ENCODE measurements around the gene AKNAD1. TPM values are rescaled to one million over a fixed set of nuclear protein-coding genes. Genes with fewer than 3 reads are reported as not detected.

AKNAD1 gene
- polyA plus RNA-seq, 3 donors: not detected

GRCh38 chr1:108871050-108871724 is 14.3 kb upstream of the AKNAD1 start:
- Mint-ChIP-seq H3K27ac (no peak overlapping the region), H3K27me3 (ENCODE audit: low read depth in 3 of 3) (peaks cover 0 to 5% (median 0%) of the 10 kb centered on the region in 3 donors), H3K9me3 (peaks cover 0 to 2% (median 0%) of the 10 kb centered on the region in 7 donors), H3K4me3 (no peak overlapping the region), H3K4me1 (peaks cover 11% of the 10 kb centered on the region), H3K36me3 (no peaks in the 10 kb centered on the region)
- Histone ChIP-seq H3K9ac (ENCODE audit: insufficient read depth, low read length, poor library complexity, severe bottlenecking) (no peak overlapping the region), H3K4me3 (replicated peaks in 1 of 3; ENCODE audit: low read depth in 2 of 3, low read length in 3 of 3) (no peak overlapping the region), H4K20me1 (ENCODE audit: insufficient read depth, low read length) (no peaks in the 10 kb centered on the region), H3K79me2 (ENCODE audit: insufficient read depth, low read length) (no peaks in the 10 kb centered on the region), H3K9me3 (replicated peaks in 1 of 2; ENCODE audit: control insufficient read depth in 1 of 2, insufficient read depth in 1 of 2, low read length in 2 of 2) (no peaks in the 10 kb centered on the region), H2AFZ (ENCODE audit: insufficient read depth, low read depth, low read length, poor library complexity, severe bottlenecking) (no peak overlapping the region), H3K4me2 (replicated peaks; ENCODE audit: extremely low read depth, low read length, poor library complexity, severe bottlenecking) (no peak overlapping the region), H3K27ac (ENCODE audit: low read depth in 1 of 2, low read length in 2 of 2) (no peak overlapping the region), H3K27me3 (ENCODE audit: control insufficient read depth in 2 of 2, insufficient read depth in 2 of 2, low read length in 2 of 2) (no peaks in the 10 kb centered on the region), H3K36me3 (replicated peaks in 1 of 2; ENCODE audit: control insufficient read depth in 1 of 2, insufficient read depth in 2 of 2, low read length in 2 of 2) (no peaks in the 10 kb centered on the region), H3K4me1 (ENCODE audit: control insufficient read depth in 1 of 2, insufficient read depth in 2 of 2, low read length in 2 of 2) (peaks cover 6 to 7% of the 10 kb centered on the region in 2 donors)
- no CpG with 5 or more reads among the region's 5 CpGs for WGBS (ENCODE audit: insufficient coverage)
- peak in 1 of 3 donors; percentile 28 for DNase-seq
- TF ChIP-seq CTCF (IDR thresholded peaks at IDR 0.05): no peak
- intact Hi-C loops (cut with micrococcal nuclease): no loop called here

- no peaks in the 10 kb centered on the region for H4K20me1 ChIP-seq (ENCODE audit: insufficient read depth, low read length)
- no peaks in the 10 kb centered on the region for H3K79me2 ChIP-seq (ENCODE audit: insufficient read depth, low read length)
- no peak overlapping the region for H2AFZ ChIP-seq (ENCODE audit: insufficient read depth, low read depth, low read length, poor library complexity, severe bottlenecking)
- Mint-ChIP-seq H3K4me1 (peaks cover 8% of the 10 kb centered on the region), H3K27me3 (ENCODE audit: low read depth in 3 of 3) (peaks cover 0 to 8% (median 1%) of the 10 kb centered on the region in 3 donors), H3K27ac (peak overlapping the region in 1 of 7 donors; percentile 57), H3K9me3 (peaks cover 0 to 2% (median 0%) of the 10 kb centered on the region in 7 donors), H3K4me3 (no peak overlapping the region), H3K36me3 (no peaks in the 10 kb centered on the region)
- no peak for TF ChIP-seq CTCF (IDR thresholded peaks at IDR 0.05)
- H3K9ac ChIP-seq (ENCODE audit: insufficient read depth, low read length, poor library complexity, severe bottlenecking): no peak overlapping the region
- intact Hi-C loops (cut with micrococcal nuclease): no loop called here
- no peak overlapping the region for H3K4me2 ChIP-seq (replicated peaks; ENCODE audit: extremely low read depth, low read length, poor library complexity, severe bottlenecking)
- 57% methylated on average over 2 of the region's 4 CpGs for WGBS (ENCODE audit: insufficient coverage)
- H3K27ac ChIP-seq (ENCODE audit: low read depth in 1 of 2, low read length in 2 of 2): no peak overlapping the region
- H3K36me3 ChIP-seq (replicated peaks in 1 of 2; ENCODE audit: control insufficient read depth in 1 of 2, insufficient read depth in 2 of 2, low read length in 2 of 2): no peaks in the 10 kb centered on the region
- no peaks in the 10 kb centered on the region for H3K9me3 ChIP-seq (replicated peaks in 1 of 2; ENCODE audit: control insufficient read depth in 1 of 2, insufficient read depth in 1 of 2, low read length in 2 of 2)
- no peak for DNase-seq
- H3K4me3 ChIP-seq (replicated peaks in 1 of 3; ENCODE audit: low read depth in 2 of 3, low read length in 3 of 3): no peak overlapping the region
- H3K27me3 ChIP-seq (ENCODE audit: control insufficient read depth in 2 of 2, insufficient read depth in 2 of 2, low read length in 2 of 2): no peaks in the 10 kb centered on the region
- H3K4me1 ChIP-seq (ENCODE audit: control insufficient read depth in 1 of 2, insufficient read depth in 2 of 2, low read length in 2 of 2): no peaks in the 10 kb centered on the region
These were observed 8.5 kb upstream of the AKNAD1 start for GRCh38 chr1:108865316-108865910.
